Fibroblast of villous mesenchyme (primary cell): ENCODE measurements around the gene NDUFV1. TPM values are rescaled to one million over a fixed set of nuclear protein-coding genes. Genes with fewer than 3 reads are reported as not detected.
"Not testable (repeated sequence)": the region's sequence is repeated elsewhere in the genome, so short reads cannot be mapped to it uniquely, and the experiment has no call there.

Experiments used
- DNase-seq: peaks from one replicate; pipeline ENCODE4 v3.0.0-alpha.2; 2010; ENCODE audit warnings: low read depth
- H3K4me3 ChIP-seq: 2 replicates; pipeline ENCODE4 v1.5.1; 2011; ENCODE audit warnings: low read depth, mild to moderate bottlenecking, low read length
- CTCF ChIP-seq: IDR thresholded peaks from 2 replicates; pipeline ENCODE4 v1.5.1; 2012; ENCODE audit warnings: low read depth, mild to moderate bottlenecking, low read length; ENCODE audit not compliant: insufficient read depth
- total RNA-seq: library from RNA; depleted of rRNA; stranded (reverse); fragments of >200 nt; gene quantifications from 2 replicates; pipeline ENCODE4 v1.2.3, GENCODE V29; 2012

The NDUFV1 gene
- total RNA-seq, 1 donor: 140 TPM

- TF ChIP-seq CTCF: no peak
- no peak overlapping the region for H3K4me3 ChIP-seq
- no peak for DNase-seq
Observed at GRCh38 chr11:67586568-67587250, 20.0 kb upstream of the NDUFV1 start.

DNA sequence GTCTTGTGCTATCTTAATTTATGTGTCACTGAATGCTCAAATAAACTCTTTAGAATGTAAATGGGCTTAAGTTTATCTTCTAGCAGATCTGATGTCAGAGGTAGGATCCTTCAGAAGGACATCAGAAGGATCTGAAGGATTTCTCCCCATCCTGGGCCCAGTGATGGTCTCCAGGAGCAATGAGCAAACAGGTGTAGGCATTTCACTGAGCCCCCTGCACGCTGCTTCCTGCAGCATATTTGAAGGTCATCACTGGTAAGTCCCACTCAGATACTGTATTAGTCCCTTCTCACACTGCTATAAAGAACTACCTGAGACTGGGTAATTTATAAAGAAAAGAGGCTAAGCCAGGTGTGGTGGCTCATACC, 18.6 kb upstream of the NDUFV1 start:
- DNase-seq: no peak
- no peak for TF ChIP-seq CTCF
- H3K4me3 ChIP-seq: no peak overlapping the region

GRCh38 chr11:67588899-67589415, 17.8 kb upstream of the NDUFV1 start:
- DNase-seq, H3K4me3 ChIP-seq: not testable (repeated sequence)

GRCh38 chr11:67592880-67593564, 13.7 kb upstream of the NDUFV1 start:
- no peak for DNase-seq
- TF ChIP-seq CTCF: no peak
- no peak overlapping the region for H3K4me3 ChIP-seq

DNA sequence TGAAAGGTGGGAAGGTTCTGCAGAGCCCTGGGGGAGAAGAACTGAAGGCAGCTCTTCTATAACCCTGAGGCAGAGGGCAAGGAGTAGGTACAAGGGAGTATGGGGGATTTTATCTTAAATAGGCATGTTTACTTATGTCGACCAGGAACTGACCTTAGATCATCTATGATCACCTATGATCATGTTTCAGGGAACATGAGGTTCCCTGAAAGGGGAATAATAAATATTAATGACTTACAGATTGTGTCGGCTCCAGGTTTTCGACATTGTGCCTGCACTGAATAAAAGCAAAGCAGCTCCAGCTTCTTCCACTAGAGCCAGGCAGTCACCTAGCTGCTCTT, 13.2 kb upstream of the NDUFV1 start:
- no peak overlapping the region for H3K4me3 ChIP-seq
- DNase-seq: no peak
- no peak for TF ChIP-seq CTCF

DNA sequence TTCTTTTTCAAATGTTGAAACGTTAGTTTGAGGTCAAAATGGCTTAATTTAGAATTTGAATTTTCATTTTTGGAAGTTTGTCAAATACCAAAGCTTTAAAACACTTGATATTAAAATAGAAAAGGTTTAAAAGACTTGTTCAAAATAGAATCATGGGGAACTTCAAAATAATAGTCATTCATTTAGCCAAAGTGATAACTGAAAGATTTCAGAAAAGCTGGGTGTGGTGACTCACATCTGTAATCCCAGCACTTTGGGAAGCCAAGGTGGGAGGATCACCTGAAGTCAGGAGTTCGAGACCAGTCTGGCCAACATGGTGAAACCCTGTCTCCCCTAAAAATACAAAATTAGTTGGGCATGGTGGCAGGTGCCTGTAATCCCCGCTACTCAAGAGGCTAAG, 12.3 kb upstream of the NDUFV1 start:
- H3K4me3 ChIP-seq: no peak overlapping the region
- no peak for TF ChIP-seq CTCF
- DNase-seq: no peak

DNA sequence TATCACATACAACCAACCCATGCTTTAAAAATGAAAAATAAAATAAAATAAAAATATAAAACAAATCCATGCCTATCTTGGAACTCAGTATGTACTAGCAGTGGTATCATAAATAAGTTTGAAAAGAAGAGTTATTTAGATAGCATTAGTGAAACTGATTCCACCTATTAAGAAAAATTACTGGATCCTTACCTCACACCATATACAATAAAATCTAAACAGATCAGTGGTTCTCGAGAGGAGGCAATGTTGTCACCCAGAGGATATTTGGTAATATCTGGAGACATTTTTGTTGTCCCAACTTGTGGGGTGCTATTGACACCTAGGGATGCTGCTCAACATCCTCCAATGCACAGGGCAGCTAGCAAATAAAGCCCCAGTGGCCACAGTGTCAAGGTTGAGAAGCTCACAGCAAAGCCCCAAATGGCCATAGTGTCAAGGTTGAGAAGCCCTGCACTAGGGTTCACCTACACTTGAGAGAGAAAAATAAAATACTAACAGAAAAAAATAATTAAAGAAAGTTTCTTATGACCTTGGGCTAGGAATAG, 9.9 kb upstream of the NDUFV1 start:
- no peak for TF ChIP-seq CTCF
- no peak for DNase-seq

DNA sequence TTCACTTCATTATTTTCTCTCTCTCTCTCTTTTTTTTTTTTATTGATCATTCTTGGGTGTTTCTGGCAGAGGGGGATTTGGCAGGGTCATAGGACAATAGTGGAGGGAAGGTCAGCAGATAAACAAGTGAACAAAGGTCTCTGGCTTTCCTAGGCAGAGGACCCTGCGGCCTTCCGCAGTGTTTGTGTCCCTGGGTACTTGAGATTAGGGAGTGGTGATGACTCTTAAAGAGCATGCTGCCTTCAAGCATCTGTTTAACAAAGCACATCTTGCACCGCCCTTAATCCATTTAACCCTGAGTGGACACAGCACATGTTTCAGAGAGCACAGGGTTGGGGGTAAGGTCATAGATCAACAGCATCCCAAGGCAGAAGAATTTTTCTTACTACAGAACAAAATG, 9.3 kb upstream of the NDUFV1 start:
- not testable (repeated sequence) for H3K4me3 ChIP-seq, DNase-seq

More for the DNA sequence above, 9.9 kb upstream of the NDUFV1 start:
- no peak overlapping the region for H3K4me3 ChIP-seq

DNA sequence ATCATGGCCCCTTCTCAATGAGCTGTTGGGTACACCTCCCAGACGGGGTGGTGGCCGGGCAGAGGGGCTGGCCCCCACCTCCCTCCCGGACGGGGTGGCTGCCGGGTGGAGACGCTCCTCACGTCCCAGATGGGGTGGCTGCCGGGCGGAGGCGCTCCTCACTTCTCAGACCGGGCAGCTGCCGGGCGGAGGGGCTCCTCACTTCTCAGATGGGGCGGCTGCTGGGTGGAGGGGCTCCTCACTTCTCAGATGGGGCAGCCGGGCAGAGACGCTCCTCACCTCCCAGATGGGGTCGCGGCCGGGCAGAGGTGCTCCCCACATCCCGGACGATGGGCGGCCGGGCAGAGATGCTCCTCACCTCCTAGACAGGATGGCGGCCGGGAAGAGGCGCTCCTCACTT, 8.8 kb upstream of the NDUFV1 start:
- not testable (repeated sequence) for H3K4me3 ChIP-seq, DNase-seq
